Heart right ventricle (tissue), 16 donors: ENCODE measurements around the gene GRIK3. TPM values are rescaled to one million over a fixed set of nuclear protein-coding genes. Genes with fewer than 3 reads are reported as not detected.

ENCODE experiments used
- ATAC-seq, 8 donors: fragments of 200-7000 bp; cut with Tn5 transposase; one replicate each; pipeline ENCODE4 v1.9.1; 2020; ENCODE audit warnings: mild to moderate bottlenecking in 8 of 8, moderate library complexity in 8 of 8, moderate number of reproducible peaks in 1 of 8
- DNase-seq, 2 donors: peaks; one replicate each; pipeline ENCODE4 v3.0.0-alpha.2; 2020
- H3K27ac ChIP-seq, 10 donors: fragments of 200-600 bp; sonication (generic) in 2 of 10; one replicate each; pipeline versions ENCODE4 v1.5.0 to v1.8.0; 2020 to 2022; ENCODE audit warnings: mild to moderate bottlenecking in 3 of 10
- H3K27me3 ChIP-seq, 7 donors: fragments of 200-600 bp; one replicate each; pipeline ENCODE4 v1.8.0; 2021 to 2022; ENCODE audit warnings: mild to moderate bottlenecking in 2 of 7
- H3K36me3 ChIP-seq, 9 donors: fragments of 200-600 bp; sonication (generic) in 1 of 9; one replicate each; pipeline versions ENCODE4 v1.5.0 to v1.8.0; 2020 to 2022; ENCODE audit warnings: mild to moderate bottlenecking in 2 of 9
- H3K4me1 ChIP-seq, 9 donors: fragments of 200-600 bp; sonication (generic) in 1 of 9; one replicate each; pipeline versions ENCODE4 v1.5.0 to v1.8.0; 2020 to 2022; ENCODE audit warnings: mild to moderate bottlenecking in 4 of 9
- H3K4me3 ChIP-seq, 10 donors: fragments of 200-600 bp; sonication (generic) in 2 of 10; one replicate each; pipeline versions ENCODE4 v1.5.0 to v1.8.0; 2020 to 2022; ENCODE audit warnings: mild to moderate bottlenecking in 7 of 10, moderate library complexity in 2 of 10
- H3K9me3 ChIP-seq, 11 donors: fragments of 200-600 bp in 10 of 11; sonication (generic) in 2 of 11; one replicate each; pipeline versions ENCODE4 v1.5.0 to v1.8.0; 2013 to 2022; ENCODE audit warnings: mild to moderate bottlenecking in 2 of 11, control low read depth in 1 of 11, moderate library complexity in 1 of 11
- CTCF ChIP-seq, 9 donors: fragments of 200-600 bp; sonication (generic) in 2 of 9; IDR thresholded peaks; one replicate each; pipeline versions ENCODE4 v1.5.0 to v1.8.0; 2021 to 2022; ENCODE audit warnings: antibody characterized with exemption in 9 of 9, mild to moderate bottlenecking in 5 of 9, moderate library complexity in 1 of 9
- WGBS, 2 donors: extraction: QIAGEN DNeasy Blood & Tissue Kit; methylation state at CpG; one replicate each; pipeline ENCODE4 v1.1.7; 2013; ENCODE audit warnings: inconsistent platforms in 1 of 2; 5-methylcytosine and 5-hydroxymethylcytosine counted together
- intact Hi-C, 10 donors: fragments of 100-400 bp; cut with DNase I; formaldehyde crosslinking; loops; one replicate each; pipeline versions ENCODE4 v1.11.1 to v1.14.2; 2022
- polyA plus RNA-seq, 2 donors: library from polyadenylated mRNA; stranded (reverse); fragments of 200-250 nt; gene quantifications; one replicate each; pipeline ENCODE4 v1.2.3, GENCODE V29; 2013
- total RNA-seq, 10 donors: library from RNA; stranded (reverse); fragmentation: NEBNext Ultra II Directional in 3 of 10; extraction: Animal tissue kit (Norgen Biotek cat#: 25700) in 3 of 10; gene quantifications; one replicate each; pipeline versions ENCODE4 v1.2.1 to v1.2.4, GENCODE V29; 2021 to 2023
- donor health status: Arrhythmogenic right ventricular cardiomyopathy.
- donor health status: ischemic (EF 13 %, LVEDD 7.1; RV severe dilation, severe dysfunction).
- donor health status: healthy with polysubstance abuse.
- donor health status: DM: no; HTN: yes; CAD: no.
- donor health status: DM: no; HTN: no; CAD: no.
- donor health status: ischemic (EF 25% LVEDD 6.9; RV normal size, moderate dysfunction).
- donor health status: ischemic (EF 25% LVEDD 5.7; RV mildly dilated, moderate dysfunction).
- donor health status: healthy.
- donor health status: DM: yes; HTN: yes; CAD: no.
- donor health status: Ischemic cardiomyopathy.
- donor health status: ischemic (EF 35%, LVEDD 5.7; RV mildly dilated, moderate dysfunction).
- donor health status: nonischemic (EF 11% LVEDD 7.7; RV severe dilation, severe dysfunction).
- donor health status: DM: yes; HTN: yes; CAD: no.
- donor health status: PGD.
- donor health status: ischemic (EF 29% LVEDD 5.4; RV normal size, mild dysfunction).
- donor health status: nonischemic (EF 23%, LVEDD 6.1; RV moderate dilation, normal function).

GRIK3 gene
- total and polyA plus RNA-seq, 12 donors: 0.10 to 1.1 (median 0.27) TPM

- DNase-seq (no peak), ATAC-seq (no peak)
- H3K4me1 ChIP-seq: no peaks in the 10 kb centered on the region
- no peak overlapping the region for H3K27ac ChIP-seq
- WGBS, 2 donors: 71 to 74% methylated on average over 6 of the region's 6 CpGs
- no peak overlapping the region for H3K4me3 ChIP-seq
- peaks cover 0 to 96% (median 65%) of the 10 kb centered on the region in 7 donors for H3K27me3 ChIP-seq
- intact Hi-C loops: no loop called here
- H3K36me3 ChIP-seq: no peaks in the 10 kb centered on the region
- TF ChIP-seq CTCF (IDR thresholded peaks at IDR 0.05): no peak
- H3K9me3 ChIP-seq: no peaks in the 10 kb centered on the region
Measured at GRCh38 chr1:36937371-36937770, 96.9 kb downstream of the GRIK3 start.

- DNase-seq (no peak), ATAC-seq (no peak)
- Histone ChIP-seq H3K4me3 (no peak overlapping the region), H3K27ac (no peak overlapping the region), H3K4me1 (no peaks in the 10 kb centered on the region), H3K27me3 (peaks cover 0 to 70% (median 42%) of the 10 kb centered on the region in 7 donors), H3K9me3 (no peaks in the 10 kb centered on the region), H3K36me3 (no peaks in the 10 kb centered on the region)
- intact Hi-C loops: no loop called here
- 69 to 72% methylated on average over 2 of the region's 2 CpGs for WGBS, 2 donors
- TF ChIP-seq CTCF (IDR thresholded peaks at IDR 0.05): no peak
Measured at GRCh38 chr1:36934061-36934460, 100.3 kb downstream of the GRIK3 start.

- H3K4me3 ChIP-seq: no peak overlapping the region
- 54 to 60% methylated on average over 8 of the region's 8 CpGs for WGBS, 2 donors
Measured at GRCh38 chr1:36927826-36928225, 106.5 kb downstream of the GRIK3 start.

GRCh38 chr1:36925251-36925650 lies 109.1 kb downstream of the GRIK3 start:
- no peaks in the 10 kb centered on the region for H3K4me1 ChIP-seq
- H3K36me3 ChIP-seq: no peaks in the 10 kb centered on the region
- no peak for ATAC-seq
- H3K9me3 ChIP-seq: no peaks in the 10 kb centered on the region
- peaks cover 0 to 43% (median 24%) of the 10 kb centered on the region in 7 donors for H3K27me3 ChIP-seq
- no peak for DNase-seq
- intact Hi-C loops: no loop called here
- no peak overlapping the region for H3K27ac ChIP-seq
- 66 to 67% methylated on average over 7 of the region's 7 CpGs for WGBS, 2 donors
- no peak overlapping the region for H3K4me3 ChIP-seq
- TF ChIP-seq CTCF (IDR thresholded peaks at IDR 0.05): no peak

More at GRCh38 chr1:36927826-36928225, 106.5 kb downstream of the GRIK3 start:
- Histone ChIP-seq H3K9me3 (no peaks in the 10 kb centered on the region), H3K27ac (no peak overlapping the region), H3K27me3 (peaks cover 0 to 30% (median 11%) of the 10 kb centered on the region in 7 donors), H3K4me1 (no peaks in the 10 kb centered on the region), H3K36me3 (no peaks in the 10 kb centered on the region)
- intact Hi-C loops: no loop called here
- ATAC-seq (no peak), DNase-seq (no peak)
- TF ChIP-seq CTCF (IDR thresholded peaks at IDR 0.05): no peak
